K562 (cell line): ENCODE results near the gene CDC42EP2. TPM values are rescaled to one million over a fixed set of nuclear protein-coding genes. Genes with fewer than 3 reads are reported as not detected.

Source experiments
- ATAC-seq: fragments of 200-7000 bp; cut with Tn5 transposase; 3 replicates; pipeline ENCODE4 v1.9.1; 2020; ENCODE audit warnings: moderate library complexity
- BruUV-seq: library from RNA; stranded (reverse); fragments of 400-500 nt; replicated peaks from 2 replicates; lab custom pipeline; 2021; lab: Mats Ljungman, UMichigan
- CTCF ChIA-PET: fragments of 300-600 bp; formaldehyde crosslinking; extraction: SDS; loops from one replicate; lab custom pipeline; 2021; ENCODE audit warnings: low intra/inter-chr PET ratio; lab: Yijun Ruan, JAX
- POLR2A ChIA-PET: fragments of 300-600, 350-650 bp; sonication (Branson Sonifier 250); formaldehyde crosslinking; extraction: SDS; loops from one replicate; lab custom pipeline; 2021; ENCODE audit warnings: antibody characterized with exemption, inconsistent platforms; lab: Yijun Ruan, JAX
- DNase-seq, 4 experiments: peaks; one replicate each; pipeline versions ENCODE4 v3.0.0 to v3.0.0-alpha.2; 2011 to 2018; ENCODE audit warnings: low spot score in 3 of 4, mixed read lengths in 3 of 4; ENCODE audit errors: extremely low read depth in 1 of 4
- FAIRE-seq: peaks from 2 replicates; lab custom pipeline; 2011; peaks lifted over from hg19 to GRCh38; lab: Jason Lieb, UNC
- H2AFZ ChIP-seq: 2 replicates; pipeline ENCODE4 v1.6.0; 2011; ENCODE audit warnings: low read depth, low read length, control low read depth, inconsistent platforms
- H3K27ac ChIP-seq: fragments of 200-600 bp; 3 replicates; pipeline ENCODE4 v1.8.0; 2011; ENCODE audit warnings: low read depth, mild to moderate bottlenecking, control low read depth, inconsistent platforms, low read length, moderate library complexity, mixed read lengths; ENCODE audit errors: extremely low read depth
- H3K27me3 ChIP-seq, 2 experiments: fragments of 300-600 bp in 1 of 2; 2 replicates in 1 of 2; 3 replicates in 1 of 2; pipeline versions ENCODE4 v1.6.0 to v1.8.0; 2011; ENCODE audit warnings: inconsistent platforms in 2 of 2, low read length in 2 of 2, mild to moderate bottlenecking in 1 of 2, mixed read lengths in 1 of 2, moderate library complexity in 1 of 2; ENCODE audit not compliant: control insufficient read depth in 2 of 2, insufficient read depth in 2 of 2
- H3K36me3 ChIP-seq: fragments of 300-600 bp; 3 replicates; pipeline ENCODE4 v1.8.0; 2011; ENCODE audit warnings: mild to moderate bottlenecking, low read length, inconsistent platforms; ENCODE audit not compliant: control insufficient read depth, insufficient read depth
- H3K4me1 ChIP-seq, 2 experiments: fragments of 200-600 bp in 1 of 2; replicated peaks in 1 of 2; 2 replicates in 1 of 2; 3 replicates in 1 of 2; pipeline versions ENCODE4 v1.5.1 to v1.8.0; 2011; ENCODE audit warnings: inconsistent platforms in 2 of 2, low read length in 2 of 2, mild to moderate bottlenecking in 1 of 2, mixed read lengths in 1 of 2, moderate library complexity in 1 of 2; ENCODE audit not compliant: control insufficient read depth in 2 of 2, insufficient read depth in 2 of 2
- H3K4me2 ChIP-seq: 2 replicates; pipeline ENCODE4 v1.6.1; 2011; ENCODE audit warnings: low read length, control low read depth, inconsistent platforms, mixed read lengths; ENCODE audit not compliant: insufficient read depth
- H3K4me3 ChIP-seq: fragments of 200-600 bp; sonication (generic), shearing (Covaris generic); 2 replicates; pipeline ENCODE4 v1.5.1; 2016; ENCODE audit warnings: control low read depth, inconsistent platforms
- H3K79me2 ChIP-seq: fragments of 200-600 bp; 3 replicates; pipeline ENCODE4 v1.8.0; 2011; ENCODE audit warnings: low read length, inconsistent platforms; ENCODE audit not compliant: control insufficient read depth, insufficient read depth
- H3K9ac ChIP-seq, 2 experiments: 2 replicates each; pipeline versions ENCODE4 v1.6.0 to v1.6.1; 2011; ENCODE audit warnings: low read depth in 2 of 2, low read length in 2 of 2, control low read depth in 1 of 2, inconsistent platforms in 1 of 2, mild to moderate bottlenecking in 1 of 2, mixed read lengths in 1 of 2; ENCODE audit not compliant: insufficient read depth in 1 of 2
- H3K9me1 ChIP-seq: one replicate; pipeline ENCODE4 v1.6.0; 2011; ENCODE audit warnings: inconsistent platforms, mild to moderate bottlenecking, low read length, moderate library complexity; ENCODE audit not compliant: control insufficient read depth, insufficient read depth
- H3K9me3 ChIP-seq: replicated peaks from 2 replicates; pipeline ENCODE4 v1.5.1; 2011; ENCODE audit warnings: low read depth, low read length, inconsistent platforms; ENCODE audit not compliant: control insufficient read depth, insufficient read depth
- H4K20me1 ChIP-seq: replicated peaks from 2 replicates; pipeline ENCODE4 v1.6.1; 2011; ENCODE audit warnings: low read length, inconsistent platforms, mixed read lengths; ENCODE audit not compliant: control insufficient read depth, insufficient read depth
- FIP1L1 ChIP-seq: fragments of 200-400 bp; formaldehyde crosslinking; IDR thresholded peaks from 2 replicates; pipeline ENCODE4 v1.6.1; 2018; ENCODE audit warnings: mild to moderate bottlenecking, low read depth, low read length; ENCODE audit not compliant: poor library complexity, severe bottlenecking
- FOXJ3 ChIP-seq: sonication (generic); formaldehyde crosslinking; IDR thresholded peaks from 2 replicates; pipeline ENCODE4 v1.4.0; 2020; ENCODE audit warnings: mild to moderate bottlenecking, missing genetic modification reagents
- HDAC2 ChIP-seq: fragments of 450-650 bp; IDR thresholded peaks from 2 replicates; pipeline ENCODE4 v1.6.1; 2016; ENCODE audit warnings: mild to moderate bottlenecking
- HNRNPLL ChIP-seq: fragments of 200-400 bp; formaldehyde crosslinking; IDR thresholded peaks from 2 replicates; pipeline ENCODE4 v1.6.1; 2017; ENCODE audit warnings: low read length, low read depth, mild to moderate bottlenecking; ENCODE audit not compliant: poor library complexity, severe bottlenecking
- MAZ ChIP-seq, 2 experiments: fragments of 450-650 bp in 1 of 2; sonication (generic) in 1 of 2; formaldehyde crosslinking; IDR thresholded peaks in 1 of 2; conservative IDR thresholded peaks in 1 of 2; 2 replicates each; pipeline versions ENCODE4 v1.4.0 to v1.5.0; 2020; ENCODE audit warnings: mild to moderate bottlenecking in 1 of 2, missing genetic modification reagents in 1 of 2
- MTA2 ChIP-seq: fragments of 450-650 bp; IDR thresholded peaks from 2 replicates; pipeline ENCODE4 v1.6.1; 2016; ENCODE audit warnings: low read depth
- NR2C2 ChIP-seq, 2 experiments: fragments of 200-800 bp in 1 of 2; sonication (Bioruptor generic) in 1 of 2; sonication (generic) in 1 of 2; formaldehyde crosslinking in 1 of 2; IDR thresholded peaks; 2 replicates each; pipeline versions ENCODE4 v1.6.1 to v1.8.0; 2016 to 2022; ENCODE audit warnings: mild to moderate bottlenecking in 1 of 2, missing compliant biosample characterization in 1 of 2, missing genetic modification characterization in 1 of 2, missing genetic modification reagents in 1 of 2
- RBFOX2 ChIP-seq: fragments of 200-400 bp; formaldehyde crosslinking; IDR thresholded peaks from 2 replicates; pipeline ENCODE4 v1.6.1; 2017; ENCODE audit warnings: low read depth, mild to moderate bottlenecking, low read length, moderate library complexity
- SMC3 ChIP-seq: conservative IDR thresholded peaks from 2 replicates; pipeline ENCODE4 v1.6.1; 2011; ENCODE audit warnings: low read depth, low read length, improper control_type of control experiment; ENCODE audit not compliant: insufficient read depth
- TBL1XR1 ChIP-seq, 2 experiments: IDR thresholded peaks; 2 replicates each; pipeline ENCODE4 v1.6.1; 2012; ENCODE audit warnings: improper control_type of control experiment in 2 of 2, low read length in 2 of 2, mild to moderate bottlenecking in 1 of 2
- TRIM24 ChIP-seq, 2 experiments: fragments of 450-650 bp; IDR thresholded peaks; 2 replicates each; pipeline ENCODE4 v1.6.1; 2016
- ZBTB7A ChIP-seq: IDR thresholded peaks from 2 replicates; pipeline ENCODE4 v1.6.1; 2011; ENCODE audit warnings: low read depth, mild to moderate bottlenecking, low read length, moderate library complexity, borderline replicate concordance; ENCODE audit not compliant: control insufficient read depth
- ZNF75A ChIP-seq: fragments of 450-650 bp; formaldehyde crosslinking; IDR thresholded peaks from 2 replicates; pipeline ENCODE4 v1.4.0; 2020; ENCODE audit warnings: mild to moderate bottlenecking
- WGBS: fragments of 100-300 bp; shearing (Covaris generic); methylation state at CpG from one replicate; pipeline ENCODE4 v1.1.6; 2016; ENCODE audit warnings: low coverage, mixed read lengths; ENCODE audit not compliant: insufficient coverage; ENCODE audit errors: missing lambda C conversion rate; 5-methylcytosine and 5-hydroxymethylcytosine counted together
- in situ Hi-C: fragments of 300-500 bp; cut with MboI; formaldehyde crosslinking; loops from 4 replicates; pipeline ENCODE4 v1.15.0; 2018; ENCODE audit warnings: inconsistent platforms, mixed read lengths
- intact Hi-C: fragments of 100-400 bp; cut with micrococcal nuclease; formaldehyde crosslinking; loops from 2 replicates; pipeline ENCODE4 v1.14.2; 2022
- polyA plus RNA-seq, 8 experiments: library from polyadenylated mRNA; depleted of rRNA in 4 of 8; stranded (reverse) in 5 of 8; unstranded in 3 of 8; fragments of >200 nt; fragmentation: Nextera tagmentation in 2 of 8; fragmentation: Illumina TruSeq in 1 of 8; extraction: Ambion mirVana in 2 of 8; extraction: Trizol in 1 of 8; gene quantifications; 2 replicates each; pipeline versions ENCODE4 v1.2.1 to v1.2.3, GENCODE V29; 2011 to 2014; ENCODE audit warnings: inconsistent platforms in 1 of 8, missing spikeins in 1 of 8
- total RNA-seq, 7 experiments: library from RNA; depleted of rRNA in 6 of 7; stranded (reverse); fragments of >200 nt in 6 of 7; fragmentation: Illumina TruSeq in 2 of 7; extraction: Trizol in 2 of 7; gene quantifications; 2 replicates each; pipeline versions ENCODE4 v1.2.1 to v1.2.3, GENCODE V29; 2011 to 2021; ENCODE audit warnings: low replicate concordance in 1 of 7
- TF ChIP-seq, protein P1 (sequence below): sonication (generic); formaldehyde crosslinking; IDR thresholded peaks from 2 replicates; pipeline ENCODE4 v1.8.1; 2023; ENCODE audit warnings: mild to moderate bottlenecking, missing genetic modification reagents

Gene CDC42EP2
- total and polyA plus RNA-seq, 9 of the 15 experiments (the other 6 are each of a cell fraction or from before 2014, with no cell fraction given): 0.27 to 3.5 (median 0.83) TPM; not detected in 1

DNA sequence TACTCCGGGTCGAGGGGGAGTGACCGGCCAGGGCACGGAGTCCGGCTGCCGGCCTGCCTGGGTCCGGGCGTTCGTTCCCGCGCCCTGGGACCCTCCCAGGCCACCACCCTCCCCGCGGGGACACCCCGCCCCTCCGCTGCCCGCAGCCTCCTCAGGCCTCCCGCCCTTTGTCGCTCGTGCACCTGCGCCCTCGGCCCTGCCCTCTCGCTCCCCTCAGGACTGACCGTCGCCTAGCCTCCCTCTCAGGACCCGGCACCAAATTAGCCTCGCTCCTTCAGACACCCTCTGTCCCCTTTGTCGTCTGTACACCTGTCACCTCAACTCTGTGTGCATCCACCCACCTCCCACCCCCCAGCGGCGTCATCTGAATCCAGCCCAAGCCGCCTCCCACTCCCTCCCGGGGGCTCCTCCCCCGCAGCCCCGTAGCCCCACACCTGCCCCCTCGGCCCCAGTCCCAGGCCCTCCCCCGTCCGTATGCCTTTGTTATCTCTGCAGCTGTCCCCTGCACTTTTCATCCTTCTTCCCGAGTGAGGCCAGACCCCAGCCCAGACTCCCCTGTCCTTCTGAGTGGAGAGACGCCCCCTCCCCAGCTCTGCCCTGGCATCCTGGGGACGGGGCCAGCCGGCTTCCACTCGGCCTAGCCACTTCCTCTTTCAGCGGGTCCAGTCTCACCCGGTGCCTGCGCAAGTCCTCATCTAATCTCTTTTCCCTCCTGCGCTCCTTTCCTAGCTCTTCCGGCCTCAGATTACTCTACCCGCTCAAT lies 40.5 kb downstream of the CDC42EP2 start (continued):
- TF ChIP-seq ZBTB7A: peak; percentile 49; the same call in 1 of the 2 replicates
- no peak; the same call in 1 of the 2 replicates for TF ChIP-seq RBFOX2
- TF ChIP-seq TRIM24 (IDR thresholded peaks at IDR 0.05): 0 out of 4 replicates have a peak, but pooled peaks of 1 of the 2 experiments have one; percentile 49
- no peak for TF ChIP-seq FOXJ3 (CRISPR knock-in tag)
- TF ChIP-seq MTA2: no peak

- H2AFZ ChIP-seq: no peak overlapping the region
- peaks cover 25 to 48% of the 10 kb centered on the region in 2 experiments for H3K4me1 ChIP-seq
- no TSS peak for BruUV-seq
- H3K27ac ChIP-seq: no peak overlapping the region
- in situ Hi-C loops: no loop called here
- ATAC-seq (no peak), DNase-seq (no peak), FAIRE-seq (peak; percentile 75)
- peaks cover 18% of the 10 kb centered on the region; the same call in 1 of the 3 replicates for H3K36me3 ChIP-seq
- no peaks in the 10 kb centered on the region for H3K9me3 ChIP-seq
- intact Hi-C loops: no loop called here
- H3K27me3 ChIP-seq: no peaks in the 10 kb centered on the region
- peak overlapping the region in 1 of 2 experiments; percentile 90; a peak in 1 of 4 replicates for H3K9ac ChIP-seq
- ChIA-PET CTCF (no interaction called here), POLR2A (interaction anchor here (0.6 to 15.6 kb wide), 14 partner anchors 8 to 1149 kb away, joined by 3 to 253 read pairs (median 4); partner anchors contain the start of genes DPF2, MALAT1 and NEAT1)
- 60% methylated on average over 33 of the region's 35 CpGs for WGBS
- H3K9me1 ChIP-seq: no peaks in the 10 kb centered on the region
- peak overlapping the region; percentile 60 for H3K4me2 ChIP-seq
- H4K20me1 ChIP-seq: peaks cover 10% of the 10 kb centered on the region; the same call in 1 of the 2 replicates
- H3K4me3 ChIP-seq: no peak overlapping the region
- no peaks in the 10 kb centered on the region for H3K79me2 ChIP-seq
- no peak for TF ChIP-seq ZNF75A
- TF ChIP-seq FIP1L1: peak; percentile 5
- TF ChIP-seq HNRNPLL: peak; percentile 33
- peak; percentile 51; the same call in 1 of the 2 replicates for TF ChIP-seq HDAC2
- peak in 1 of 2 experiments; percentile 21; a peak in 1 of 4 replicates for TF ChIP-seq MAZ (CRISPR knock-in tag; conservative IDR thresholded peaks at IDR 0.05 in 1 of 2, IDR thresholded peaks at IDR 0.05 in 1 of 2)
- TF ChIP-seq TBL1XR1 (IDR thresholded peaks at IDR 0.05; ENCODE audit: low read length in 2 of 2): 0 out of 4 replicates have a peak, but pooled peaks of 1 of the 2 experiments have one; percentile 29
- TF ChIP-seq NR2C2 (CRISPR knock-in tag; IDR thresholded peaks at IDR 0.05): peak; percentile 30; the same call in 1 of the 2 replicates
- no peak for TF ChIP-seq NR2C2 (tag; IDR thresholded peaks at IDR 0.05)
- TF ChIP-seq, protein P1, sequence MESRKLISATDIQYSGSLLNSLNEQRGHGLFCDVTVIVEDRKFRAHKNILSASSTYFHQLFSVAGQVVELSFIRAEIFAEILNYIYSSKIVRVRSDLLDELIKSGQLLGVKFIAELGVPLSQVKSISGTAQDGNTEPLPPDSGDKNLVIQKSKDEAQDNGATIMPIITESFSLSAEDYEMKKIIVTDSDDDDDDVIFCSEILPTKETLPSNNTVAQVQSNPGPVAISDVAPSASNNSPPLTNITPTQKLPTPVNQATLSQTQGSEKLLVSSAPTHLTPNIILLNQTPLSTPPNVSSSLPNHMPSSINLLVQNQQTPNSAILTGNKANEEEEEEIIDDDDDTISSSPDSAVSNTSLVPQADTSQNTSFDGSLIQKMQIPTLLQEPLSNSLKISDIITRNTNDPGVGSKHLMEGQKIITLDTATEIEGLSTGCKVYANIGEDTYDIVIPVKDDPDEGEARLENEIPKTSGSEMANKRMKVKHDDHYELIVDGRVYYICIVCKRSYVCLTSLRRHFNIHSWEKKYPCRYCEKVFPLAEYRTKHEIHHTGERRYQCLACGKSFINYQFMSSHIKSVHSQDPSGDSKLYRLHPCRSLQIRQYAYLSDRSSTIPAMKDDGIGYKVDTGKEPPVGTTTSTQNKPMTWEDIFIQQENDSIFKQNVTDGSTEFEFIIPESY (CRISPR knock-in tag): peak; percentile 99
- 0 out of 2 replicates have a peak, but pooled peaks have one; percentile 2 for TF ChIP-seq SMC3
Measured at GRCh38 chr11:65355776-65356393, 41.2 kb downstream of the CDC42EP2 start.
